ENCODE measurements around the gene CTIF.

The CTIF gene

GRCh38 chr18:48669991-48670750, 131.3 kb downstream of the CTIF start:
- DNase-seq, result no peak

GRCh38 chr18:48670751-48671560, 132.1 kb downstream of the CTIF start:
- DNase-seq, result no peak

GRCh38 chr18:48671561-48671945, 132.7 kb downstream of the CTIF start:
- DNase-seq, result no peak

GRCh38 chr18:48672671-48673340, 134.0 kb downstream of the CTIF start:
- no peak for DNase-seq

GRCh38 chr18:48673456-48673852, 134.6 kb downstream of the CTIF start:
- no peak for DNase-seq

GRCh38 chr18:48673853-48674721, 135.3 kb downstream of the CTIF start:
- no peak for DNase-seq

- no peak for DNase-seq
Observed at GRCh38 chr18:48674758-48675351, 136.0 kb downstream of the CTIF start.

- peak; percentile 58 for DNase-seq
Observed at GRCh38 chr18:48675352-48675761, 136.5 kb downstream of the CTIF start.

- no peak for DNase-seq
Observed at GRCh38 chr18:48675912-48676311, 137.1 kb downstream of the CTIF start.

GRCh38 chr18:48676346-48676745, 137.5 kb downstream of the CTIF start:
- no peak for DNase-seq

GRCh38 chr18:48676756-48677368, 138.0 kb downstream of the CTIF start:
- peak; percentile 41 for DNase-seq

GRCh38 chr18:48678237-48679115, 139.6 kb downstream of the CTIF start:
- no peak for DNase-seq

GRCh38 chr18:48679236-48679635, 140.4 kb downstream of the CTIF start:
- DNase-seq, result no peak

- no peak for DNase-seq
Observed at GRCh38 chr18:48680339-48681250, 141.8 kb downstream of the CTIF start.

- DNase-seq, result no peak
Observed at GRCh38 chr18:48682768-48683167, 143.9 kb downstream of the CTIF start.

GRCh38 chr18:48683197-48683596, 144.4 kb downstream of the CTIF start:
- no peak for DNase-seq

GRCh38 chr18:48683661-48684060, 144.8 kb downstream of the CTIF start:
- no peak for DNase-seq

- no peak for DNase-seq
Observed at GRCh38 chr18:48687346-48688042, 148.7 kb downstream of the CTIF start.

GRCh38 chr18:48688961-48689360, 150.1 kb downstream of the CTIF start:
- no peak for DNase-seq

Data from NCI-H2171 treated with DMSO at 0.1 percent for 48 hours (cell line).